ENCODE results near the gene ALDH1B1. TPM values are rescaled to one million over a fixed set of nuclear protein-coding genes. Genes with fewer than 3 reads are reported as not detected.

ALDH1B1 gene
- total and polyA plus RNA-seq, 9 of the 15 experiments (the other 6 are each of a cell fraction or from before 2014, with no cell fraction given): 8.6 to 46.5 (median 30.8) TPM

- TF ChIP-seq ZBTB5 (IDR thresholded peaks at IDR 0.05) (no peak), REST (IDR thresholded peaks at IDR 0.05; ENCODE audit: borderline replicate concordance) (peak; percentile 76), REST (CRISPR knock-in tag; IDR thresholded peaks at IDR 0.05; ENCODE audit: low read depth) (no peak), ZNF444 (CRISPR knock-in tag; IDR thresholded peaks at IDR 0.05) (no peak), PTTG1 (tag; IDR thresholded peaks at IDR 0.05; ENCODE audit: low read depth) (no peak), MCM2 (IDR thresholded peaks at IDR 0.05; ENCODE audit: low read depth) (no peak), E4F1 (CRISPR knock-in tag; IDR thresholded peaks at IDR 0.05; ENCODE audit: borderline replicate concordance) (no peak), HEY1 (CRISPR knock-in tag; IDR thresholded peaks at IDR 0.05; ENCODE audit: borderline replicate concordance) (no peak), ZNF274 (IDR thresholded peaks at IDR 0.05; ENCODE audit: borderline replicate concordance, low read depth, low read length) (no peak), ILF3 (IDR thresholded peaks at IDR 0.05; ENCODE audit: borderline replicate concordance) (no peak), MYBL2 (IDR thresholded peaks at IDR 0.05; ENCODE audit: low read depth) (0 out of 2 replicates have a peak, but pooled peaks have one; percentile 0), MYBL2 (CRISPR knock-in tag; IDR thresholded peaks at IDR 0.05; ENCODE audit: borderline replicate concordance) (no peak), THRAP3 (IDR thresholded peaks at IDR 0.05; ENCODE audit: borderline replicate concordance) (no peak), RFX7 (CRISPR knock-in tag; IDR thresholded peaks at IDR 0.05) (no peak)
Observed at GRCh38 chr9:38362852-38363588, 29.5 kb upstream of the ALDH1B1 start (continued).
